ENCODE measurements around the gene APLF.
"Not testable (repeated sequence)": the region's sequence is repeated elsewhere in the genome, so short reads cannot be mapped to it uniquely, and the experiment has no call there.

APLF gene

DNA sequence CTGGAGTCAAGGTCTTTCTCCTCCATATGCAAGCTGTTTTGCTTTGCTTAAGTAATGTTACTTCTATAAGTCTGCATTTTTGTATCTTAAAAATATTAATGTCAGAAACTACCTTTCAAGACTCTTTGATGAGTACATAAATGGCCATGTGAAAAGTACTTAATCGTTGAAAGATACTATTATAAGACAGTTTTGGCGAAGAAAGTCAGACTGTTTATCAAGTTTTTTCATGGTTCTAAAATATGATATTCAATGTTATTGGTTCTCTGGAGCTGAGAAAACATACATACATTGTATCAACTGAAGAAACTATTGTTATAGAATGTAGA lies 25.4 kb upstream of the APLF start:
- no peak for DNase-seq

DNA sequence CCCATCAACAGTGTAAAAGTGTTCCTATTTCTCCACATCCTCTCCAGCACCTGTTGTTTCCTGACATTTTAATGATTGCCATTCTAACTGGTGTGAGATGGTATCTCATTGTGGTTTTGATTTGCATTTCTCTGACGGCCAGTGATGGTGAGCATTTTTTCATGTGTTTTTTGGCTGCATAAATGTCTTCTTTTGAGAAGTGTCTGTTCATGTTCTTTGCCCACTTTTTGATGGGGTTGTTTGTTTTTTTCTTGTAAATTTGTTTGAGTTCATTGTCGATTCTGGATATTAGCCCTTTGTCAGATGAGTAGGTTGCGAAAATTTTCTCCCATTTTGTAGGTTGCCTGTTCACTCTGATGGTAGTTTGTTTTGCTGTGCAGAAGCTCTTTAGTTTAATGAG lies 21.0 kb upstream of the APLF start:
- DNase-seq = not testable (repeated sequence)

DNA sequence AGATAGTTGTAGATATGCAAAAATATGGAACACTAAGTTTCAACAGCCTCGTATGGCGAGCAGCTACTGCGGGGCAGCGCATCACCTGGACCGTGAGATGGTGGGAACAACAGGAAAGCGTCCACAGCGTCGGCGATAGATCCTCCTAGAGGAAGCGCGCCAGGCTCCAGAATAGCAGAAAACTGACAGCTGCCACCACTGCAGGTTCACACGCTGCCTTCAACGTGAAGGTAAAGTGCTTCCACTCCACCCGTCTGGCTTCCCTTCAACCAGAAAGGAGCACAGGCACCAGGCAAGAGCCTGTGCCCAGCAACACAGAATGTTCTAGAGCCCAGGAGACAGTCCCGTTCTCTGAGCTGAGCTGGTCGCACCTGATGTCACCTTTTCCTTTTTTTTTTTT lies 20.3 kb upstream of the APLF start:
- DNase-seq = no peak

DNA sequence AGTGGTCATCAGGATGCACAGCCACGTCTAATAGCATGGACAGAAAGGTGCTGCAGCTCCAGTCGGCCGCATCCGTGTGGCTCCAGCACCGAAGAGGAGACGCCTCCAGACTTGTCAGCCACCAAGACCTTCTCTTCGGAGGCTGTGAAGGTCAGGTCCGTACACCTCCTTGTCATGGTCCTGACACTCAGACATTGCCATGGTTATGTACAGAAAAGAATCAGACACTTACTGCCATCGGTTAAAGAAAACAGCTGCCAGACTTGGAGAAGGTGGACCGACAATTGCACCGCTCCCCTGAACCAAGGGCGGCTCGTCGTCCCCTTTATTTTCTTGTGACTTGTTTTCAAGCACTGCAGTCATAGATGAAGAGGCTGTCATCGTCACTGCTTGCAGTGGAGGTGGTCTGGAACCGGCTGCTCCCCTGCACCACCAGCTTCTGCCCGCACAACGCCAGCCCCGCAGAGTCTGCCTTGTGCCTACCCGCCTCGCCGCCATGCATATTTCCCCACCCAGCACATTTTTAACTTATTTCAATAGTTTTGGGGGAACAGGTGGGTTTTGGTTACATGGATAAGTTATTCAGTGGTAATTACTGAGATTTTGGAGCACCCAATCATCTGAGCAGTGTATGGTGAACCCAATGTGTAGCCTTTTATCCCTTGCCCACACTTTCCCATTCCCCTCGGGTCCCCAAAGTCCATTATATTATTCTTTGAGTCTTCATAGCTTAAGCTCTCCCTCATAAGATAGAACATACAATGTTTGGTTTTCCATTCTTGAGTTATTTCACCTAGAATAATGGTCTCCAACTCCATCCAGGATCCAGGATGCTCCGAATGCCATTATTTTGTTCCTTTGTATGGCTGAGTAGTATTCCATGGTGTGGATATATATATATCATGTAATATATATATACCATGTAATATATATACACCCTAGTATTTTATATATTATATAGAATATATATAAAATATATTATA lies 18.4 kb upstream of the APLF start:
- DNase-seq = no peak

DNA sequence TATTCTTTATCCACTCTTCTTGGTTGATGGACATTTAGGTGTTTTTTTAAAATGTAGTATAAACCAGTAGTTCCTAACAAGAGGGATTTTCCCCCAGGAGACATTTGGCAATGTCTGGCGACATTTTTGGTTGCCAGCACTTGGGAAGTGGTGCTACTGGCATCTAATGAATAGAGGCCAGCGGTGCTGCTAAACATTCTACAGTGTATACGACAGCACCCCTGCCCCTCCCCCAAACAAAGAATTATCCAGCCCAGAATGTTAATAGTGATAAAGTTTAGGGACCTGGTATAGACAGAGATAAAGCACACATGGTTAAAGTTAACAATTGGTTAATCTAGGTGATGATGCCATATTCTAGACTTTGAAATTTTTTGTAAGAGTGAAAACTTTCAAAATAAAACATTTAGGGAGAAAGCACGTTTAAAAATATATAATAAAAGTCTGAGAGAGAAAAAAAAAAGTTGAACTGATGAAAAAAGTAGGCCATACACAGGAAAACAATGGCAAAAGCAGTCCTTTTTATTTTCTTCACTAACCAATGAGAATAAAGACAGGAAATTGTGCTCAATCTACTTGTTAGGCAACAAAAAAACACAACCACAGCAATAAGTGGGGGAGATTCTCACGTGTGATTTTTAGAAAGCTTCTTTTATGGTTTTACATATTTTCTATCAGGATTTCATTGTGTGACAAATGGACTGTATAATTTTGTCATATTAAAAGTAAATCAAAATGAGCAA lies 15.1 kb upstream of the APLF start:
- no peak for DNase-seq

DNA sequence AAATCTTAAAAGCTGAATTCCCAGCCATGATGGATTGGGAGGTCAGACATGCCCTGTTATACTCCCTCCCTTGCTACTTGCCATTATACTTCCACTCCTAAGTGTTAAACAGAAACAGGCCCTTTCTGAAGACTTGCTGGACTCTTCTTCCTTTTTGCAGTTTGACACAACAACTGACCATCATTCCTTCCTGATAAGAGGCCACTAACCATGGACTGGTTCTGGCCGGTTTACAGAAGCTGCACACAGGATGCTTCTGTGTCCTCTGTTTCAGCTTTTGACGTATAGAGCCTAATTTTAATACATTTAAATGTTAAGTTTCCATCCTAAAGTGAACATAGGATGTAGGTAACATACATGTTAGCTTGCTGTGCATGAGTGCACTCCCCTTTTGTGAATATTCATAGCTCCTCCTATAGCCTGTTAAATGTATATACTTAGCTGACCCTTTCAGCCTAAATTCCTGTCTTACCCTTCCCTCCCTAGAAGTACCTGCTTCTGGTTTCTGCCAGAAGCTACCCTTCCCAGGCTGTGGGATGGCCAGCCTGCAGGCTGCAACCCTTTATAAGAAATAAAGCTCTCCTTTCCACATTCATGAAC lies 13.5 kb upstream of the APLF start:
- no peak for DNase-seq

DNA sequence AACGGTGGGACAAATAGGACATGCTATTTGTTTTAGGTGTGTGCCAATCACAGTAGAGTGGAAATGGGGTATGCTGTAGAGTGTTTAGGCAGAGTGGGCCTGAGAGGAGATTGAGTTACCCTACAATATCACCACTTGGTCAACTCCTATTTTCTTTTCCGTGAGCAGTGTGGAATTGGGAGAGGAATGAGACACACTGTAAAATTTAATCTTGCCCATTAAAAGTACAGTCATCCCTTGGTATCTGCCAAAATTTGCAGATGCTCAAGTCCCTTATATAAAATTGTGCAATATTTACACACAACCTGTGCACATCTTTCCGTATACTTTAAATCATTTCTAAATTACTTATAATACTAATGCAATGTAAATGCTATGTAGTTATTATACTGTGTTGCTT lies 12.7 kb upstream of the APLF start:
- no peak for DNase-seq

DNA sequence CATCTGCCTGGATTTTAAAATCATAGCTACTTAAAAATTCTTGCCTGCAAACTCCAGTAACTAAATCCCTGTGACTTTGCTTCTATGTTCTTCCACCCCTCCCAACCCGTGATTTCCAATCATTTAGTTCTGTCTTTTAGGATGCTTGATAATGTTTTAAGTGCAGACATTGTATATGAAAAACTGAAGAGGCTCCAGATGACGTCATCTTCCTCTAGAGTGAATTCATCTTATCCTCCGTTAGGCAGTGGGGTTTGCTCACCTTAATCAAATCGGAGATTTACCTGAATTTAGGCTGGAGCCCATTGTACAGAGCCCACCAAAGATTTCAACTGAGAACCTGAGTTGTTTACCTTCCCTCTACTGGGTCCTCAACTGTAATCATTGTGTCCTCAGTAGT lies 11.2 kb upstream of the APLF start:
- DNase-seq = no peak

DNA sequence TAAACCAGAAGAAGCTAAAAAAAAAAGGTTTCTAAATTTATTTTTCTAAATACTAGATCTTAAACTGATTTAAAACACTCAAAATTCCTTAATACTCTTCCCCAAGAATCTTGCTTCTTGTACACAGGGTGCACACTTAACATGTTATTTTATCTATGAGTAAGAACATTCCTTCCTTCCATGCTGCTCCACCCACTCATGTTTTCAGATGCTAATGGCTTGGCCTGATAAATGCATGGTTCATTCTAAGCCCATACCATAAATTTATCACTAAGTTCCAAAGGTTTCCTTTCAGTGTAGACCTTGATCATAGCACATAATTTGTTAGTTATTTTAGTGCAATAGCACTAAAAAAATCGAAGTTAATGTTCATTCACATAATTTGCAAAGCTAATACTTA lies 8.4 kb upstream of the APLF start:
- no peak for DNase-seq

DNA sequence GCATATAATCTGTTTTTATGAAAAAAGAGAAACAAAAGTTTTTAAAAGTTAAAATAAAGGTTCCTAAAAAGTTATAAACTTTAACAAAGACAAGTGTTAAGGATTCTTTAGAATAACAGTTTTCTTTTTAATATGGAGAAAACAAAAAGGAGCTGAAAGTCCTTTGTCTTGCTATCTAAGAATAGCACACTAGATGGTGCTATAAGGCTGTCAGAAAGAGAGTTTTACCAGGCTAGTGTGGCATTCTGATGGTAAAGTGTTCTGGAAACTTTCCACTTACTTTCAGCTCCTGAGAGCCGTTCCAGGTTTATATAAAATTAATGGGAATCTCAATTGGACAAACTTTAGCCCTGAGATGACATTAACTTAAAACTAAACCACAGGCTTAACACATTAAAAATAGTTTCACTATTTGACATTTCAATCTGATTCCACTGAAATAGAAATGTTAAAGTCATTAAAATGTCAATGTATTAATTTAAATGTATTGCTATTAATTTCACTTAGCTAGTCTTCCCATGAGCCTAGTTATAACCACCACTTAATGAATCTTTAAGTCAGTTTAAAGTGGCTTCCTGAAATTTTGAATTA lies 4.0 kb upstream of the APLF start:
- DNase-seq = peak; percentile 78 to 83

DNA sequence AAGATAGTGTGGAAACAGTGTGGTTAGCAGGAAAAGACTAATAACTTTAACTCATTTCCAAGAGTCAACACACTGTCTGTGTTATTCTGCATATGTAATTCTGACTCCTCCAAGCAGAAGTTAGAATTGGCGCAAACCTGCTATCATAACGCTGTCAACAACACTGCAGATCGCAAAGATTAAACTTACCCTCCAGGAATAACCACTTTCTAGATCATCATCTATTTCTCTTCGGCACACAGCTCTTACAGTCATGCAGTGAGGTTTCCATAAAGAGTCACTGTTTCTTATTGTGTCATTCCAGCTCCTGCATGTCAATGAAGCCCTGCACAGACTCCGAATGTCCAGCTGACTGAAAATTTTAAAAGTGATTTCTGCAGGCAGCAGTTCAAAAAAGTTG lies 2.7 kb upstream of the APLF start:
- no peak for DNase-seq

DNA sequence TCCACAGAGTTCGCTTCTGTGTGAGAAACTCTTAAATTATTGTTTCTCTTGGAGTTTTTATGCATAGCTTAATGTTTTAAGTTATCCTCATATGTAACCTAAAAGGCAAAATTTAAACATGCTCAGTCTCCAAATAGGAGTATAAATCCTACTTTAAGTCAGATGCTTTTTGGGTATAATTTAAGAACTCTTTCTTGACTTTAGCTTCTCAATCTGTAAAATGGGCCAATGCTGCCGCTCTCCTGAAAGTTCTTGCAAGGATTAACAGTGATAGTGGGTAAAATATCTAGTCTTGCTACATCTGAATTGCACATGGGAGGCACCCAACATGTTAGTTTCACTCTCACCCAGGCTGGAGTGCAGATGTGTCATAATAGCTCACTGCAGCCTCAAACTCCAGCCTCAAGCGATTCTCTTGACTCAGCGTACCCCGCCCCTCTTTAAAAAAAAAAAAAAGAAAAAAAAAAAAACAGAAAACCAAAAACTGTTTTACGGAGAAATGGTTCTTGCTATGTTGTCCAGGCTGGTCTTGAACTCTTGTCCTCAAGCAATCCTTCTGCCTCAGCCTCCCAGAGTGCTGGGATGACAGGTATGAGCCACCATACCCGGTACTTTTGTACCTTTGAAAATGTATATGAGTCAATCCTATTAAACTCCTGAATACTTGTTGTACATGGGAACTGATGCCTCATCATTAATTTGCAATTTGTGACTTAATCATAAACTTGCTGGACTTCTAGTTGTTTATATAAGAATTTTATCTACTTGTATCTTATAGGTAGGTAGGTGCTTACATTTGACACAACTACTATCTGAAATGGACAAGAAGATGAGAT lies 2.1 kb upstream of the APLF start:
- no peak for DNase-seq

DNA sequence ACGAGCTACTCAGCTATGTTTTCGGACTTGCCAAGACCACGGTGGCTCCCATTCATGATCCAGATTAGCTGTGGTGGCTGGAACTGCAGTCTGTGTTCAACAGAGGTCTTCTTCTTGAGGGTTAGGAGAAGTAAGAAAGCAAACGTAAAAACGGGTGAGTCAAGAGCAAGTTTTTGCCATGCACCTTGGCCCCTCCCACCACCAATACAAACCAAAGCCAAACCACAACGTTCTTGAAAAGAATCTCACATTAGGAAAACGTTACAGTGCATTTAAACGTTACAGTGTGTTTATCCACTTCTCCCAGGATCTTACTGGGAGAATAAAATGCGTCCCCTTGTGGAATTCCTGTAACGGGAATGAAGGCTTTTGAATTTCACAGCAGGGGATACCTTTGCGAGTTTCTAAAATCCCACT lies 1.0 kb upstream of the APLF start:
- peak; percentile 19 to 37 for DNase-seq

DNA sequence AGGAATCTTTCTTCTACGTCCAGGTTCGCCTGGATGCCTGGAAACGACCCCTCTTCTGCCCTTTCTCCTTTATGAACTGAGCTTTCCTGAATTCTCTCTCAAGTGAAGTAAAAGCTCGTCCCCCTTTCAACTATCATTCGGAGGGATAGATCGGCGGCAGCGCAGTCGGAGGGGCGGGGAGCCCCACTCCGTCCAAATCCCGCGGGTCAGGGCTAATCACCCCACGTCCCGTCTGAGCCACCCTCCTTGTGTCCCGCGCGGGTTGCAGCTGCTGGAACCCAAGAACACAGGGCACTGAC lies 658 bp upstream of the APLF start:
- no peak for DNase-seq

DNA sequence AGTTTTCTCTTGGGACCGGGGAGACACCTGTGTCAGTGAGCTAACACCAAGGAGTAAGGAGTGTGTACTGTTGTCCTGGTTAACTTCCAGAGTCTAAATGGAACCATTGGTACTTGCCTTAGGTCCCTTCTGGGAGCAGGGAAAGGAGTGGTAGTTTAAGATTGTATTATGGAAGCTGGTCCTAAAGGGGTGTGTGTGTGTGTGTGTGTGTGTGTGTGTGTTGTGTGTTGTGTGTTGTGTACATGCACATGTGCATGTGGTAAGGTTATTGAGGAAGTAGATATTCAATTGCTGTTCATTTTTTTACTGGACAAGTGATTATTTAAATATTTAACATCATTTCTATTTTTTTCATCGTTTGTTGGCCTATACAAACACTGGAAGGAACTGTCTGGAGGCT lies 1.4 kb downstream of the APLF start:
- no peak for DNase-seq

DNA sequence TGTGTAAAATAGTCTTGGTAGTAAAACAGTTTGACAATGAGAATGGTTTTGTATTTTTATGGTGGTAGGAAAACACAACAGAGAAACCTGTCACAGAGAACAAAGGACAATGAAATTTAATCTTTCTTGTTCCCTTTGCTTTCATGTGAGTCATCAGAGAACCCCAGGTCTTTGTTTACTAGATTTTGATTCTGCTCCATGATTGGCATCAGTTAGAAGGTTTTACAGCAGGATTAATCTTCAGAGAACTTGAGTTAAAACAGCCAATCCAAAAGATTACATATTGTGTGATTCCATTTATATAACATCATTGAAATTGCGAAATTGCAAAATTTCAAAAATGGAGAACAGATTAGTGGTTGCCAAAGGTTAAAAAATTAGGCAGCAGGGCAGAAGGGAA lies 2.5 kb downstream of the APLF start:
- DNase-seq = no peak

DNA sequence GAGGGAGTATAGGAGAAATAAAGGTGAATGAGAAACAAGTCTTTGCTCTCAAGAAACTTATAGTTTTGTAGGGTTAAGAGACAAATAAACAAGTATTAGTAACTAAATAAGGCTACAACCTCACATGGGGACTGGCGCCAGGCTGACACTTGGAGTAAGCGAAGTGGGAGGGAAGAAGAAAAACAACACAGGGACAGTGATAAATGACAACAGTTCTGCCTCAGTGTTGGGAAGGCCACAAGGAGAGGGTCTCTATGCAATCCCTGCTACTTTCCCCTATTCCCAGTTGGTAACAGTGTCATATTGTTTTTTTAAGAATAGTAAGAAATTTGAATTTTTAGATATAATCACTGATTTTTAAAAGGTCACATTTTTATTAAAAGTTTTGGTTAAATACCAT lies 4.0 kb downstream of the APLF start:
- no peak for DNase-seq

DNA sequence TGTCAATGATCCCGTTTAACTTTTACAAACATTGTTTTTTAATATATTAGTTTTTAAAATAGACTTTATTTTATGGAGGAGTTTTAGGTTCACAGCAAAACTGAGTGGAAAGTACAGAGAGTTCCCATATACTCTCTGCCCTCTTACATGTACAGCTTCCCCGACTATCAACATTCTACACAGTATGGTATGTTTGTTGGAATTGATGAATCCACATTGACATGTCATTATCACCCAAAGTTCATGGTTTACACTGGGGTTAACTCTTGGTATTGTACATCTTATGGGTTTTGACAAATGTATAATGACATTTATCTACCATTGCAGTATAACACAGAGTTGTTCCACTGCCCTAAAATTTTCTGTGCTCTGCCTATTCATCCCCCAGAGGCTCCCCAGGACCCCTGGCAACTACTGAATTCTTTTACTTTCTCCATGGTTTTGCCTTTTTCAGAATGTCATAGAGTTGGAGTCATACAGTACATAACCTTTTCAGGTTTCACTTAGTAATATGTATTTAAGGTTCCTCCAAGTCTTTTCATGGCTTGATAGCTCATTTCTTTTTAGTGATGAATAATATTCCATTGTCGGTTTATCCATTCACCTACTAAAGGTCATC lies 5.5 kb downstream of the APLF start:
- no peak for DNase-seq

DNA sequence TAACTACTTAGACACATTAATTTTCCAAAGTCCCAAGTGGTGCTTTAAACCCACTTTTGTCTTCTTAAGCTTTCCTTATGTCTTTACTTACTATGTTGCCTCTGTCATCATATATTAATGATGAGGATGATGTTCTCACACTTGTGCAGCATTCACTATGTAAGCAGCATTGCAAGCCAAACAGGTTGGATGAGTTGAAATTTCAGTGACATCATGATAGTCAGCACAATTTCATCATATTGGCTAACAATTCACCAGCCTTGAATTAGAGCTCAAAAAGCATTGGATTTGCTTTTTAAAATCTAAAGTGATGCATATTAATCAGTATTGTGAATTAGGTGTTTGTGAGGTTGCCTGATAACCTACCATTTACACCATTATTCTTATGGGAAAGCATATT lies 7.7 kb downstream of the APLF start:
- no peak for DNase-seq

DNA sequence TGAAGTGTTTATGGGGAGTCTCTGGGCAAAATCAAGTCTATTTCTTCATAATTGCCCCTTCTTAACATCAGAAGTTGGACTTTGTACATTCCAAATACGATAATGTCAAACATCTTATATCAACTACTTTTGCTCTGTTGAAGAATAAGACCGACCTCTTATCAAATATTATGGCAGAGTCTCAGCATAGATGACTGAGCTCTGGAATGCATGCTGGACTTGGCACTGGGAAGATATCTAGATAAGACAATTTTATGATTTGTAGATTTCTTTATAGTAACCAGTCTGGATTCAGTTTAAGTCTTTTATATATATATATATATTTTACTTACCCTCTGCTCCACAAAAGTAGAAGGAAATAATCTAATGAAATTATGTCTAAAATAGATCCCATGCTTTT lies 8.2 kb downstream of the APLF start:
- DNase-seq = no peak

DNA sequence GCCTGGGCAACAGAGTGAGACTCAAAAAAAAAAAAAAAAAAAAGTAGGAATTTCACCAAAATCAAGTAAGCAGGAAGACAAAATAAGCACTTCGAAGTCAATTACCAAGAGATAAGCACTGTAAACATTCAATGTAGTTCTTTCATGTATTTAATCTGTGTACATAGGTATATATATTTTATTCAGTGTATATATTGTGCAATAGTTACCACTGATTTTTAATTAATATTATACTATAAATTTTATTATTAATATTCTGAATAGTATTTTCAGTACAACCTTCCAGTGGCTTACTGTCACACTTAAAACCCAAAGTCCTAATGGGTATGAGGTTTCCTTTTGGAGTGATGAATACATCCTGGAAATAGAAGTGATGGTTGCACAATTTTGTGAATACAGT lies 9.1 kb downstream of the APLF start:
- DNase-seq = no peak

DNA sequence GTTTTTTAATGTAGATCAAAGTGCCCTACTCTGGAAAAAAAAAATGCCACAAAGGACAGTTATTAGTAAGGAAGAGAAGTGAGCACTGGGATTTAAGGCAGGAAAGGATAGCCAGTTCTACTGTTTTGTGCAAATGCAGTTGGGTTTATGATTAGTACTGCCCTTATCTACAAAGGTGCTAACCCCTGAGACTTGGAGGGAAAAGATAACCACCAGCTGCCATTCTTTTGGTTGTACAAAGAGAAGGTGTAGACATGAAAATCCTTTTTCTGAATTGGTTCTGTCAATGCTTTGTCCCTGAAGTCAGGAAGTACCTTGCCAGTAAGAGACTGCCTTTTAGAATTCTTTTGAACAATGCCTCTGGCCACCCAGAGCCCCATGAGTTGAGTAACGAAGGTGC lies 11.3 kb downstream of the APLF start:
- no peak for DNase-seq
